GM19240 (cell line): Measurements from ENCODE around the gene SEPSECS.

ENCODE experiments used
- DNase-seq: peaks from one replicate; pipeline ENCODE4 v3.0.0; 2011; ENCODE audit warnings: low spot score; ENCODE audit not compliant: insufficient read length

The SEPSECS gene

DNA sequence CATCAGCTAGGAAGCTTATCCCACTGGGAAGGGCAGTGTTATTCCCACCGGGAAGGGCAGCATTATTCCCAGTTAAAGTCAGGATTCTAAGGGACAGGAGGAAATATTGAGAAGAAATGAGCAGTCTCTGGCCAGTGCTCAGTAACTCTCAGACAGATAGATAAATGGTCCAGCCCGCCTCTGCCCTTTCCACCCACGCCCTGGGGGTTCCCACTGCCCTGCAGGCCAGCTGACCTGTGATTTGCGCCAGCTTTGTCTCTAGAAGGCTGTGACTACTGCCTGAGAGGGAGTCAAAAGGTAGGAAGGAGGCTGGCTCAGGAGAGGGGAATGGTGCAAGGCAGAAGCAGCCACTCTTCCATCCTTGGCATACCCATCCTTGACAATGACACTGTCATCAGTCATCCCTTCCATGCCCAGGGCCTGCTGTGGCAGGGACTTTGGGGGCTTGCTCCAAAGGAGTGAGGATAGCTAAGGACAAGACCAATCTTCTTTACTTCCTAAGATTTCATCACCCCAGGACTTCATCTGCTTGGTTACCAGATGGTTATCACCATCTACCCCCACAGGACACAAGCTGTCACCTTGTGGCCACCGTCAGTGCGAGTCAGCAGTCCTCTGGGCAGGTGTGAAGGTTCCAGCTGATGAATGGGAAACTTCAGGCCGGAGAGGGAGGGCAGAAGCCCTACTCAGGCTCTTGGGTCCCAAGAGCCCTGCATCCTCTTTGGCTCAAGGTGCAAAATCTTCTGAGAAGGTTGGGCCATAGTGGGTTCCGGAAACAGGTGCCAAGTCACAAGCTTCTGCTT lies 49.5 kb downstream of the SEPSECS start:
- DNase-seq: no peak

DNA sequence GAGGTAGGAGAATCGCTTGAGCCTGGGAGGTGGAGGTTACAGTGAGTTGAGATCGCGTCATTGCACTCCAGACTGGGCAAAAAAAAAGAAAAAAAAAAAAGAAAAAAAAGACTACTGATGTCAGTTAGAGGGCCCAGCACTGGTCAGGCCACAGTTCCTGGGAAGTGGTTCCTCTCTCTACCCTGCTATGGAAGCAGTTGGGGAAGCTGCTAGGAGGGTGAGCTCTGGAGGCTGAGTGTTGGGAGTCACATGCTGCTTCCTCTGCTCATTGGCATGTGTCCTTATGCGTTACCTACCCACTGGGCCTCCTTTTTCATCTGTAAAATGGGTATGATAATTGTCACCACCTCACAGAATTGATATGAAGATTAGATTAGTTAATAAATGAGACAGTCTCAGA lies 50.7 kb downstream of the SEPSECS start:
- no peak for DNase-seq

DNA sequence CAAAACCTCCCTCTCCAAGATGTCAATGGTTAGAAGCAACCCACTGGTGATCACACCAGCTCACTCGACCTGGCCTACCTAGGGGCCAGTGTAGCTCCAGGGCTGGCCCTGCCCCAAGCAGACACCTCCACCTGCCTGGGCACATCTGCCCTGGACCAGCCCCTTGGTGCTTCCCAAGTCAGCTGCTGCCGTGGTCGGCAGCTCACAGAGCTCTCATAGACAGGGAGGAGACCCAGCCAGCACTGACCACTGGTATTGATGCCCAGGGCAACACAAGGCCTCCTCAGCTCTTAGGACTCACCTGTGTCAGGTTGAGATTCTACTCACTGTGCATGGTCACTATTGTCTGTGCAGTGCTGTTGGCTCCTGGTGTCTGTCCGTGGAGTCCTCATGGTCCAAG lies 51.7 kb downstream of the SEPSECS start:
- DNase-seq: no peak

DNA sequence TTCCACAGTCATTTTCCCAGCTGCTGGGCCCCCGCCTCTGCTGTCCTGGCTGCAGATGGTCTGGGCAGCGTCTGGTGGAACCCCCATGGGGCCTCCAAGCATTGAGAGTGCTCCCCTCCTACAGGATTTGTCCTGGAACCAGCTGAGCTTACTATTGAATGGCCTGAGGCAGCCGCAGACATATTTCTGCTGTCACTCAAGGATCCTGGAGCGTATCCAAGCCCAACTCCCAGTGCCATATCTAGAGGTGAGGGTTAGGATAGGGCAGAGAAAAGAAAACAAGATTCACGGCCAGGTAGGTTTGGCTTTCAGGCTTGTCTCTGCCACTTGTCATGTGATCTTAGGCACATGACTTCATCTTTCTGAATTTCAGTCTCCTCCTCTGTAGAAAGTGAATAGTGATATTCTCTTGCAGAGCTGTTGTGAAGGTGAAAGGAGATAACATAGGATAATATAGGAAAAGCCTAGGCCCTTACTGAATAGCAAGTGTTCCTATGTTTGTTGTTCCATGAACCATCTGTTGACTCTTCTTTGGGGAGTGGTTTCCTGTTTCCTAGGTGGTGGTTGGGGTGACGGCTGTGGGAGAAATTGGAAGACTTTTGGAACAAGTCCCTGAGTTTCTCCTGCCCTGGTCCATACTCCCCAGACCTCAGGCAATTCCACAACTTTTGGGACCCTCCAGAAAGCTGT lies 52.3 kb downstream of the SEPSECS start:
- DNase-seq: no peak

DNA sequence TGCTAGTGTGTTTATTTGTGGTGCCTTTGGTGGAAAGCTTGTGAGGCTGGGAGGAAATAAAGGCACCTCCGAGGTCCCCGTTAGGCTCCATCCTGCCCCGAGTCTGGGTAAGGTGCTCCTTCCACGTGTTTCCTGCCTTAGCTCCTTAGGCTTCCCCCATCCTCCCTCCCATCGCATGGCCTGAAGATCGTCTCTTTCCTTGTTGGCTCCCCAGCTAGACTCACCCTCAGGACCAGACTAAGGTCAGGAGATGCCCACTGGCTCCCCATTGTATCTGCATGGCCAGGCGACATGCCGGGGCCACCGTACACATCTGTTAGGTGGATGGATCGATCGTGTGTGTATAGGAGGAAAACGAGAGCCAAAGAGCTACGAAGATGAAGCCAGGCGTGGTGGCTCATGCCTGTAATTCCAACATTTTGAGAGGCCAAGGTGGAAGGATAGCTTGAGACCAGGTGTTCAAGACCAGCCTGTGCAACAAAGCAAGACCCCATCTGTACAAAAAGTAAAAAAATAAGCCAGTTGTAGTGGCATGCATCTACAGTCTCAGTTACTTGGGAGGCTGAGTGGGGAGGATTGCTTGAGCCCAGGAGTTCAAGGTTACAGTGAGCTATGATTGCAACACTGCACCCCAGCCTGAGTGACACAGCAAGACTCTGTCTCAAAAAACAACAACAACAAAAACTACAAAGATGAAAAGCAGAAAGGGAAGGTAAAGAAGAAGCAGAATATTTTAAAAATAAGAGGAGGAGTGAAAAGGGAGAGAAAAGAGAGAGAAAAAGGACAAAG lies 53.7 kb downstream of the SEPSECS start:
- no peak for DNase-seq

DNA sequence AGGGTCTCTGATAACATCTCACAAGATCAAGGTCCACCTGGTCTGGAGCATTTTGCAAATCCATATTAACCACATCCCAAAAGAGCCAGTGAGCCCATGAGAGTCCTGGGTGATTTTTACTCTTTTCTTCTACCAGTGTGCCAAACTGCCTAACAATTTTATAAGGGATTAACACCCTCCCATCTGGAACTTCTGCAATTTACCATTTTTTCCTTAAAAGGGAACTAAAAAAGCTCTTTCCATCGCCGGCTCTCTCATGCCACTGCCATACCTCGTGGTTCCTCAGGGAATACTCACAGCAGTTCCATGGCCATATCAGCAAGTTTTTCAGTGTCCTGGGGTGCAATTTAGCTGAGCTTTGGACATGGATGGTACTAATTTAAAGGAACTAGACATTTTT lies 55.7 kb downstream of the SEPSECS start:
- no peak for DNase-seq

DNA sequence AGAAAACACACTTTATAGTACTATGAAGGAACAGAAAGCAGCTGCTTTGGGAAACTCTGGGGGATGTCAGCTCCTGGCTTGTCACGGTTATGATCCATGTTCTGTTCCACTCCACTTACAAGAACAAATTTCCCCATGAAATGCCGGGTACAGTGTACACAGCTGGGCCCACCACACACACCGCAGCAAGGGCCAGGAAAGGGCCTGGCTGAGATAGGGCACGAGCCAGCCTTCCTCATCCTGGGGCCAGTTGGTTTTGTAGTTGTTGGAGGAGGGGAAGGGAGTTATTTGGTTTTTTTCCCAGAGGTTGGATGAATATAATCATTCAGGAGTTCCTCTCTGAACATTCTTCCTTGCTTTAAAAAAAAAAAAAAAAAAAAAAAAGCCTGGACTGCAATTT lies 56.8 kb downstream of the SEPSECS start:
- no peak for DNase-seq

DNA sequence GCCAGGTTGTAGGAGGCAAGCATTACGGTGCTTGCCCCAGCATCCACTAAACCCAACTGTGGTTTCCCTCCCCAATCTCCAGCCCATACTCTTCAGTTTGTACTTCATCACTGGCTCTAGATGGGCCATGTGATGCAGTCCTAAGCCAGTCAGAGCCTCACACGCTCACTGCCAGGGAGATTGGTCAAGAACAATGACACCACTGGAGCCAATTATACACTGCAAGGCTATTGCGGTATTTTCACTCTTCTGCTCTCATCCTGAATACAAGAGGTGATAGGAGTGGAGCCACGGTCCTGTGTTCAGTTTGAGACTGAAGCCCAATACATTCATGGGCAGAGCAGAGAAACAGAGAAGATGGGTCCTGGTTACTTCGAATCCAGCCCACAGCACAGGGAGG lies 58.4 kb downstream of the SEPSECS start:
- DNase-seq: no peak

DNA sequence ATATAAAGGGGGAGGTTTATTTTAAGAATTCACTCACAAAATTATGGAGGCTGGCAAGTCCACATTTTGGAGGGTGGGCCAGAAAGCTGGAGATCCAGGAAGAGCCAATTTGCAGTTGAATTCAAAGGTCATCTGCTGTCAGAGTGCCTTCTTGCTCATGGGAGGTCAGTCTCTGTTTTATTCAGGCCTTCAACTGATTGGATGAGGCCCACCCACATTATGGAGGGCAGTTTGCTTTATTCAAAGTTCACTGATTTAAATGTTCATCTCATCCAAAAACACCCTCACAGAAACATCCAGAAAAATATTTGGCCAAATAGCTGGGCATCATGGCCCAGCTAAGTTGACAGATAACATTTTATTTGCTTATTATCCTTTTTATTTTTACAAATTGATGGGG lies 59.5 kb downstream of the SEPSECS start:
- DNase-seq: no peak

DNA sequence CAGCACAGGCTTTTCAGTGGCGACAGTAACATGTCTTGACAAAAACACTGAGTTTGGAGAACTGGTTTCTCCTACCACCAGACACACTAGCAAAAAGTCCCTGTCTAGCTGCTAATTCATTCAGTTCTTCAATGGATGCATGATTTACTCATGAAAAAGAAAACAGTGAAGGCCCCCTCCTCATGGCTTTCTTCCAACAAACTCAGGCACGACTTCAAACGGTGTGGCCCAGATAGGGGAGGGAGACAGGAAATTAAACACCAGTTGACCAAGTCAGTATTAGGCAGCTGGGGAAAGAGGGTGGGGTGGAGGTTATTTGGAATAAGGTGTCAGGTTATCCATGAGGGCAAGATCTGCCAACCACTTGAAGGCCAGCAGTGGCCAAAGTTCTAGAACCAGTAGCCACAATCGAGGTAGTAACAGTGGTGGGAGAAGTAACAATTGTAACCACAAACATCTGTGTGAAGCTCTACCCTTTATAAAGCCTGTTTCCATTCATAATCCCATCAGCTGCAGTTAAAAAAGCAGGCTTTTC lies 60.2 kb downstream of the SEPSECS start:
- no peak for DNase-seq

DNA sequence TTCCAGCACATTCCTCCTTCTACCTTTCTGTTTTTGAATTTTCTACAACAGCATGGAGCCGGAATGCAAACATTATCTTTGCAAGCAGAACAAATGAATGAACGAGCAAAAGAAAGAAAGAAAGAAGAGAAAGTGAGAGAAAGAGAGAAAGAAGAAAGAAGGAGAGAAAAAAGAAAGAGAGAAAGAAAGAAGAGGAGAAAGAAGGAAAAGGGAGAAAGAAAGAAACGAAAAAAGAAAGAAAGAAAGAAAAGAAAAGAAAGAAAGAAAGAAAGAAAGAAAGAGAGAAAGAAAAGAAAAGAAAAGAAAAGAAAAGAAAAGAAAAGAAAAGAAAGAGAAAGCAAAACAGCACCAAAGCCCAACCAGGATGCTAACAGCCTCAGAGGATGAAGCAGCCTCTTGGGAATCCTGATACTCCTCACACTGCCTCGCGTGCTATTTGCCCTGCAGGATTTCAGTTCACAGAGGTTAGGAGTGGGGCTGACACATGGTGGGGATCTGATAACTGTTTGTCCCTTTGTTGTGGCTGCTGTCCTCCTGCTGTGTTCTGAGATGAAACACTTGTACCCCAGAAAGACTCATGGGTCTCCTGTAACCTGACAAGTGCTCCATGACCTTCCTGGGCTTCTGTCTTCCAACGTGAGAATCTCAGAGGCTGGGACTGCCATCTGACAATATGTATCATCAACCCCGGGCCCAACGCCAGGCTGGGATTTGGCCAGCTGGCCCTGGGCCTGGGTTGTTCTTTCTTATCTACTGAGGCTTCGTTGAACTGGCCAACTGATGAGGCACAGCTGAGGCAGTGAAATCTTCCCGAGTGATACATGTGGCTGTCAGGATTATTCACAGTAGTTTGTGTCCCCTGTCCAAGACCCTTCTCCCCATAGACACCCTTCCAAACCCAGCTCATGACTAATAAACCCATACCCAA lies 61.0 kb downstream of the SEPSECS start:
- no peak for DNase-seq

DNA sequence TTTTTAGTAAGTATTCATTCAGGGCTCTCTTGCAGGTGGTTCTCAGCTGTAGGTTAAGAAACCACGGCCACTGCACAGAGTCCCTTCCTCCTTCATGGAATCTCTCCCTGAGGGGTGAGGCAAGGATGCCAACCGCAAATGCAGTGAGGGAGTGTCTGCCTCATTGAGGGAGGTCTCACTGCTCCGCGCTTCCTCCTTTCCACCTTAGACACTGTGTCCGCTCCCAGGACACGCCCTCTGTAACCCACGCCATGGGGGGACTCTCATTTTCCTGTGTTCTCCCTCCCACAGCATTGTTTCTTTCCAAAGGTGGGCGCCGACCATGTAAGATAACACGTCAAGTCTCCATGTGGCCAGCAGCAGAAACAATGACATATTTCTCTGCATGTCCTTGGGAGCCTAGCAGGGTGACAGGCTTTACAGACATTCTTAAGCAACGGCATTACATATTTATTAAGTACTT lies 63.2 kb downstream of the SEPSECS start:
- no peak for DNase-seq

DNA sequence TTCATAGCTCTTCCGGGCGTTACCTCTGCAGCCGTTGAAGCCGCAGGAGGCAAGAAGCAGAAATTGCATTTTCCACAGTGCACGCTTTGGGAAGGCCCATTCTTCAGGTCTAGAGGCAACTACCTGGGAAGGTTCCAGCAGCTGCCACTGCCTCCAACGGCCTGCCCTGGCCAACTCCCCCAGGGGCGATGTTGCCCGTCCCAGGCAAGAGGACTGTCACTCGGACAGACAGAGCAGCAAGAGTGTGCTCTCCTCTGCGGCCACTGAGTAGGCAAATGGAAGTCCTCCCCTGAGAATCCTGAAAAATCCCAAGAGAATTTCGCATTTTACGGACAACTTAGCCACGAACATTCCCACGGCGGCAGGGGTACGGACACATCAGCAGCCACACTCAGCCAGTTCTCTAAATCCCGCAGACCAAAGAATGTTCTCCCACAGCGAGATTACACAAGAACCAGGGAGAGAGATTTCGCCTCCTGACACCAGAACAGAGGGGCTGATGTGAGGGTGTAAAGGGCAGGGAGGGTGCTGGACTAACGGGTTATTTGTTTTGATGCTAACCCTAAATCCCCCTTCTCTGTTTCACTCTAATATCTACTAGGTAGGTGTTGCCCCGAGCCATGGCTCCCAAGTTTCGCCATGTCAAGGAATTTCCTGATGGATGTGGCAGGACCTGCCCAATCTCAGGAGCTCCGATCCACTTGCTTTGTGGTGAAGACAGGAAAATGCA lies 63.8 kb downstream of the SEPSECS start:
- DNase-seq: no peak

DNA sequence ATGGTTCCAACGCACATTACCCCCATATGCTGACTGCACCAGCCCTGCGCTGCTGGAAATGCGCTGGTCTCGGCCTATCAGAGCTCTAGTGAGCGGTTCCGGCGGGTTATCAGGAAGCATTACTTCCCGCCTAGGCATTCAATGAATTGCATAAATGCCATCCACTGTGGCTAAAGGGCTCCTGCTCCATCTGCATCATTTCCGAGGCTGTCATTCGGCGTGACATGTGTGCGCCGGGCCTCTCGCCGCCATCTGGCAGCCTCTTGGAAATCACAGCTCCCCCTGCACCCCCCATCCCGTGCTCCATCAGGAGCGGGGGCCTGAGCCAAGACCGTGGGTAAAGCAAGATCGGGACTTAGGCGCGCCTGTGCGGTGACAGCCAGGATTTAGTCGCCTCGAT lies 64.4 kb downstream of the SEPSECS start:
- no peak for DNase-seq

DNA sequence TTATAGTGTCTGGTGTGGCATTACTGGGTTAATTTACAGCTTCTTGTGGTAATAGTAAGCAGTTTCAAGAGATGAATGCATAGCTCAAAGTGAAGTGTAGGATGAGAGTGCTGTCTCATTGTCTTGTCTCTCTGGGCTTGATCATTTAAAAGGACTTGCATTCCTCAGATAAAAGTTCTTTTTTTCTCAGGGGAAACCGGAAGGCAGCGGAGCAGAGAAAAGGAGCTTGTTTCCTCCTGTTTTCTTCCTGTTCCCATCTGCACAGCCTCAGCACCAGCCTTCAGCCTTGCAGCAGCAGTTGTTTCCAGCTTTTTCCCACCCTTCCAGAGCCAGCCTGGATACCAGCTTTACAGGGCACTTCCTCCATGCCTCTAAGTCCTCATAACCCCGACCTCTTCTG lies 68.1 kb downstream of the SEPSECS start:
- DNase-seq: no peak

DNA sequence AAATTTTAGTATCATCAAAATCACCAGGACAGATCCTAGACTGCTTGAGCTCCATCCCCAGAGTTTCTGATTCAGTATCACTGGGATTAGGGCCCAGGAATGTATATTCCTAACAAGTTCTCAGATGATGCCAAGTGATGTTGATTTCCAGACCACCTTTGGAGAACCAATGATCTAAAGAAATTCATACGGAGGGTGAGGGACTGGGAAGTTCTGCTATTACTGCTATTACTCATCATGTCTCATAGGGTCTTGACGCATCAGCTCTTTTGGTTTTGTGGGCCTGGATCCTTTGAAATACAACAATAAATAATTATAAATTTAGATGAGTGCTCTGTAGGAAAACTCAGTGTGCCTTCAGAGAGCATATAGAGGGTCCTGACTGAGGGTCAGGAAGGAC lies 69.7 kb downstream of the SEPSECS start:
- DNase-seq: no peak

DNA sequence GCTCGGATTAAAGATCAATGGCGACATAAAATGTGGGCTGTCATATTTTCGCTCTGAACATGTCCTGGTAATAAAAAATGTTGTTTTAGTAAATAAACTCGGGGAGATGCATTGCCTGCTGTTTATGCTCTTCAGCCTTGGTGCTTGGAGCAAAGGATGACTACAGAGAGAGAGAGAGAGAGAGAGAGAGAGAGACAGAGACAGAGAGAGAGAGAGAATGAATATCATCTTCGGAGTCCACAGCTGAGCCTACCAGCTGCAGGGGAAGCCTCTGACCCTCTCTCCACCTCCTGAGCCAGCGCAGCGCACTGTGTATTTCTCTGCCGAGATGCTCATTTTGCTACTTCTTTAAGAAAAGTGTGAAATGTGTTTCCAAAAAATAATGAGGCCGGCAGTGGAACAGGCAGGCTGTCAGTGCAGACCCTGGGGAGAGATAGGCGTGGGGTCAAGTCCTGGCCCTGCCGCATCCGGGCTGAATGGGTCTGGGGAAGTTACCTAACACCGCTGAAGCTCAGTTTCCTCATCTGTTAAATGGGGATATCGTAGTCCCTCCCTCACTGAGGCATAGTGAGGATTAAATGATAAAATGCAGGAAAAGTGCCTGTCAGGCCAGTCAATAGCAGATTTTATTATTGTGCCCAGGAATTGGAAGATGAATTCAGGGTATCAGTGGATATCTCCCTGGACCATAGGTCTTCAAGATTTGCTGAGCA lies 71.0 kb downstream of the SEPSECS start:
- DNase-seq: no peak

DNA sequence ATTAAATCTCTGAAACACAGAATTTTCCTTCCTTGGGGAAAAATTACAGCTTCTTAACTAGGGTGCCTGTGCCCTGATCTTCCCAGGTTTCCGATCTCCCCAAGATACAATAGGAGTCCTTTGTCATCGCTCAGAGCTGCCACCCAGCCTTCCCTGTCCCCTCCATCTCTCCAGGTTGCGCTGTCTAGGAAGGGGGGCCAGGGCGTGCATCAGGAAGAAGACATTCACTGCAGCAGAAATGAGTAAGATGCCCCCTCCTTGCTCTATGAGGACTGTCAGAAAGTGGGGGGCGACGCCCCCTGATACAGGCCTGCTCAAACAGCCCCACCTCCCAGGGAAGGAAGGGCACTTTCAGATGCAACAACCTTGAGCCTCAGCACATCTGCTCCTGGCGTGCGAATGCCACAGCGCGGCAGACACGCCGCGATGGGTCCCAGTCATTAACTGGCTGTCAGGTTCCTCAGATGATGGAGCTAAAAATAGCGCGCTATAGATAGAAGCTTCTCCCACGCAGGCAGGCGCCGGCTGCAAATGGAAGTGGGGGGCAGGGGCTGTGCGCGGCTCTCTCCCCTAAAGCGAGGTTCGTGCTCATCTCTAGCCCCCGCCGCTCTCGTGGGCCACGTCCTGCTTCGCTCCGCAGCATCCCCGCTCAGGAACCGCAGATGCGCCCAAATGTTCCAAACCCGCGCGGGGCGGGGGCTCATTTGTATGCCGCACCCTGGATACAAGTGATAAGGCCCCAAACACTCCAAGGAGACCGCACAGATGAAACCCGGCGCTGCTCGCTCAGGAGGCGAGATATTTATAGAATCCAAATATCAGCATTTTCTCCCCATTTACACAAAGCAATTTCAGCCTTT lies 71.9 kb downstream of the SEPSECS start:
- DNase-seq: no peak

DNA sequence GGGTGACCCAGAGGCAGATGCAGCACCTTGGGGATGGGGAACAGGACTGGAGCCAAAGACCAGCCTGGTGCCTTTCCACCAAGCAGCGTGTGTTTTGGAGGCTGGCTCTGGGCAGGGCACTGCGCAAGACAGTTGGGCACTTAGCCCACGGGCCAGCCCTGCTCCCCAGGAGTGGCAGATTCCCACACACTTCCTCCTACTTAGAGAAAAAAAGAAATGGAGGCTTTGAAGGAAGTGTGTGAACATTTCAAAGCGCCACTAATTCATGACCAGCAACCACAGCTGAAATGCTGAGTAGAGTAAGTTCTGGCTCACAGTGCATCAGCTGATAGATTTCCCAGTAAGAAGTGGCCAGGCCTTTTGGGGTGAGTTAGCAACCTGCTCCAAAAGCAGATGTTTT lies 74.6 kb downstream of the SEPSECS start:
- DNase-seq: no peak
